HUES64 (cell line): ENCODE data around the gene SLC28A1.
A peak's percentile ranks its signal among the peaks of the same experiment; 100 is the strongest.

Experiments used
- H3K27ac ChIP-seq: 2 replicates; pipeline ENCODE4 v1.7.0; 2013; ENCODE audit warnings: low read depth, low read length, inconsistent platforms
- H3K27me3 ChIP-seq: 2 replicates; pipeline ENCODE4 v1.6.1; 2013; ENCODE audit warnings: mild to moderate bottlenecking, low read length; ENCODE audit not compliant: insufficient read depth
- H3K36me3 ChIP-seq: 2 replicates; pipeline ENCODE4 v1.6.1; 2013; ENCODE audit warnings: mild to moderate bottlenecking, low read length; ENCODE audit not compliant: insufficient read depth
- H3K4me1 ChIP-seq: 2 replicates; pipeline ENCODE4 v1.6.1; 2013; ENCODE audit warnings: mild to moderate bottlenecking, low read length, moderate library complexity; ENCODE audit not compliant: insufficient read depth
- H3K4me3 ChIP-seq: 2 replicates; pipeline ENCODE4 v1.5.1; 2013; ENCODE audit warnings: mild to moderate bottlenecking, low read length, moderate library complexity
- H3K9ac ChIP-seq: 2 replicates; pipeline ENCODE4 v1.6.1; 2013; ENCODE audit warnings: mild to moderate bottlenecking, low read depth, low read length
- H3K9me3 ChIP-seq: 2 replicates; pipeline ENCODE4 v1.6.1; 2013; ENCODE audit warnings: low read depth, low read length; ENCODE audit not compliant: insufficient read depth
- whole genome bisulfite sequencing: fragments of 150-250, 120-280 bp; methylation state at CpG from one replicate; pipeline ENCODE4 v1.1.7; 2013; ENCODE audit warnings: missing lambda C conversion rate; 5-methylcytosine and 5-hydroxymethylcytosine counted together

The SLC28A1 gene

DNA sequence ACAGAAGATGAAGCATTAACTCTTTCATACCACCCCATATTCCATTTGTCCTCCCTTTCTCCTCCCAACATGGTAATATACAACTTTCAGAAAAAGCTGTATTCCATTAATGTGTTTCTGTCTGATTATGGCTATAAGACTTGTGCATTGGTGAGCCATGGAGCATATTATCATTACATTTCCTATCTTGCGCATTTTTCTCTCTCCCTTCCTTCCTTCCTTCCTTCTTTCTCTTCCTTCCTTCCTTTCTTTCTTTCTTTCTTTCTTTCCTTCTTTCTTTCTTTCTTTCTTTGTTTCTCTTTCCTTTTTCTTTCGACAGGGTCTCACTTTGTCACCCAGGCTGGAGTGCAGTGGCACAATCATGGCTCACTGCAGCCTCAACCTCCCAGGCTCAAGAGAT lies 71.7 kb downstream of the SLC28A1 start:
- H3K27me3 ChIP-seq = no peaks in the 10 kb centered on the region
- peaks cover 18% of the 10 kb centered on the region for H3K4me1 ChIP-seq
- H3K4me3 ChIP-seq = no peak overlapping the region
- 95% methylated on average over 2 of the region's 2 CpGs for WGBS
- no peak overlapping the region for H3K27ac ChIP-seq
- no peaks in the 10 kb centered on the region for H3K9me3 ChIP-seq
- no peak overlapping the region for H3K9ac ChIP-seq
- no peaks in the 10 kb centered on the region for H3K36me3 ChIP-seq

DNA sequence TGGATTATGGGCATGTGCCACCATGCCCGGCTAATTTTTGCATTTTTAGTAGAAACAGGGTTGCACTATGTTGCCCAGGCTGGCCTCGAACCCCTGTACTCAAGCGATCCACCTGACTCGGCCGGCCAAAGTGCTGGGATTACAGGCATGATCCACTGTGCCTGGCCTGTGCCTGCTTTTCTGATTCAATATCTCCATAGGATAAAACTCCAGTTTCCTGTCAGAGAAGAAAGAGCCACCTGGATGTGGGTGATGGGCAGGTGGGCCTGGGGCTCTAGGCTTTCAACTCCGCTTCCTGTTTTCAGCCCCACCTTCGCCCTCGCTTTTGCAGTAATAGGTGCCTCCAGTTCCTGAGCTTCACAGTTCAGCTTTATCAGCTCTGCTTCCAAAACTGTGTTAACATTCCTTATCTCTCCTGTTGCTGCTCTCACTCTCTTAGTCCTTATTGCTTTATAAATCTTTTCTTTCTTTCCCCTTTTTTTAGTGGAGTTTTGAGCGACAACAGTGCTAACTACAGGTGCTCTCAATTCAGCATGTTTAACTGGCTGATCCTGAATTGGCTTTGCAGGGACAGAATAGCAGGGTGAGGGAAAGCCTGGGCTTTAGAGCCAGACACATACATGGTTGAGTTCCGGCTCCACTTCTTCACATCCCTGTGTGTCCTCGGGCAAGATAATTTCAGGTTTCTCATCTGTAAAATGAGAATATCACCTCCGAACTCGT lies 76.1 kb downstream of the SLC28A1 start:
- Histone ChIP-seq H3K36me3 (no peaks in the 10 kb centered on the region), H3K27me3 (no peaks in the 10 kb centered on the region), H3K4me1 (peaks cover 22% of the 10 kb centered on the region), H3K4me3 (no peak overlapping the region), H3K9me3 (peaks cover 6% of the 10 kb centered on the region), H3K9ac (no peak overlapping the region; the same call in 1 of the 2 replicates), H3K27ac (peak overlapping the region; percentile 48)
- 70% methylated on average over 13 of the region's 13 CpGs for WGBS

DNA sequence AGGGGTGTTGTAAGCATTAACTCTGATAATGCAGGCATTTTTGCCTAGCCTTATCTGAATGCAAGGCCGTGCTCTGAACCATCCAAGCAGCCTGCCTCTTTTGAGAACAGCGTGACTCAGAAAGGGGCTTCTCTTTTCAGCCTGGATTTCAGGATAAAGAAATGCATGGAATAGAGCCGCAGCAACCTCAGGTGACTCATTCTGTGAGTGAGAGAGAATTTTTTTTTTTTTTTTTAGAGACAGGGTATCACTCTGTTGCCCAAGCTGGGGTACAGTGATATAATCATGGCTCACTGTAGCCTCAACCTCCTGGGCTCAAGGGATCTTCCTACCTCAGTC lies 76.6 kb downstream of the SLC28A1 start:
- H3K36me3 ChIP-seq = no peaks in the 10 kb centered on the region
- no peak overlapping the region; the same call in 1 of the 2 replicates for H3K9ac ChIP-seq
- 49% methylated on average over 3 of the region's 3 CpGs for WGBS
- peaks cover 22% of the 10 kb centered on the region for H3K4me1 ChIP-seq
- H3K27ac ChIP-seq = peak overlapping the region; percentile 48
- peaks cover 6% of the 10 kb centered on the region for H3K9me3 ChIP-seq
- no peak overlapping the region for H3K4me3 ChIP-seq
- no peaks in the 10 kb centered on the region for H3K27me3 ChIP-seq

DNA sequence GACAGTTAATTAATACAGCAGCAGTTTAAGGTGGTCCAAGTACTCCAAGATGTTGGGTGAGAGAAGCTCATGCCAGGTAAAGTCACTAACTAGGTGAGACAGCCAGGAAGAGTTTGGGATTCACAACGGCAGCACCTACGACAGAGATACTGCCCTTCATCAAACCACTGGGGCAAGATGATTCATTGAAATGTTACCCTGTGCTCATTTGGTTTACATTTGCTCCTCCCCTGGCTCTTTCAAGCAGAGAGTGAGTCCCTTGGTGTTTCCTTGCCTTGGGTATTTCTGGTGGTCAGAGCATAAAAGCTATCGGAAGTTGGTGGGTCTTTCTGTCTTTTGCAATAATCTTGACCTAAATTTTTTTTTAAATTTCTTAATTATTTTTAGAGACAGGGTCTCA lies 77.2 kb downstream of the SLC28A1 start:
- H3K4me1 ChIP-seq = peaks cover 22% of the 10 kb centered on the region
- H3K36me3 ChIP-seq = no peaks in the 10 kb centered on the region
- H3K4me3 ChIP-seq = no peak overlapping the region
- 68% methylated on average over 2 of the region's 3 CpGs for WGBS
- H3K27me3 ChIP-seq = no peaks in the 10 kb centered on the region
- no peak overlapping the region for H3K27ac ChIP-seq
- no peak overlapping the region; the same call in 1 of the 2 replicates for H3K9ac ChIP-seq
- peaks cover 6% of the 10 kb centered on the region for H3K9me3 ChIP-seq

DNA sequence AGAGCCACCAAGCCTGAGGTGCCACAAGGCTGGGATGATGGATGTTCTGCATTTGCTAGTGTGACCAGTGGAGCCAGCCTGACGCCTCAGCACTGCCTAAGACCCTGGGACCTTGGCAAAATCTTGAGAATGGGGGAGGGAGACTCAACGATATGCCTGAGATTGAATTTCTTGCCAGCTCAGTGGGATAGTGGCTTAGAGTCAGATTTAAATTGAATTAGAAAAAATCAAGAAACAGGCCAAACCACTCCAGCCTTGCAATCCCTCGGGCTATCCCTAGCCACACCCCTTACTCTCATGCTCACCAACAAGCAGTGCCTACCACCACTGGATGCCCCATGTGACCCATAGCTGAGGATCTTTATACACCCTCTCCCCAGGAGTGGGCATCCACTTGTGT lies 78.5 kb downstream of the SLC28A1 start:
- H3K9me3 ChIP-seq = peaks cover 6% of the 10 kb centered on the region
- peaks cover 27% of the 10 kb centered on the region for H3K4me1 ChIP-seq
- H3K36me3 ChIP-seq = no peaks in the 10 kb centered on the region
- H3K4me3 ChIP-seq = no peak overlapping the region
- 90% methylated on average over 3 of the region's 3 CpGs for WGBS
- no peaks in the 10 kb centered on the region for H3K27me3 ChIP-seq
- no peak overlapping the region for H3K9ac ChIP-seq
- no peak overlapping the region for H3K27ac ChIP-seq

DNA sequence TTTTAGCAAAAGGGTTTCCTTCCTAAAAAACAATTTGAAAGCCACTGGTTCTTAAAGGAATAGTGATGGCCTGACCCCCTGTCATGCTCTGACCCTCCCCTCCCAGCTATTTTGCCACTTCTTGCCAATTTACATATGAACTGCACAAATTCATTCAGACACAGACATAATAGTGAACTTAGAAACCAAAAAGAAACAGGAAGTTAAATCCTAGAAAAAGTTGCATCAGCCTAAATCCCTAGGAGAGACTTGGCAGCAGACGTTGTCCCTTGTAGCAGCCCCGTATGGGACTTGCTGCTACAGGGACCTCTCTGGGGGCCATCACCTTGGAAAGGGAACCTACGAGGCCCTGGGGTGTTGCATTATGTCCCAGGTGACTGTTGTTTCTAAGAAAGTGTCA lies 82.9 kb downstream of the SLC28A1 start:
- Histone ChIP-seq H3K27me3 (no peaks in the 10 kb centered on the region), H3K9ac (no peak overlapping the region), H3K36me3 (no peaks in the 10 kb centered on the region), H3K27ac (peak overlapping the region; percentile 37; the same call in 1 of the 2 replicates), H3K4me3 (no peak overlapping the region), H3K4me1 (peaks cover 4% of the 10 kb centered on the region; the same call in 1 of the 2 replicates), H3K9me3 (peaks cover 6% of the 10 kb centered on the region)
- WGBS = 75% methylated on average over 3 of the region's 3 CpGs

DNA sequence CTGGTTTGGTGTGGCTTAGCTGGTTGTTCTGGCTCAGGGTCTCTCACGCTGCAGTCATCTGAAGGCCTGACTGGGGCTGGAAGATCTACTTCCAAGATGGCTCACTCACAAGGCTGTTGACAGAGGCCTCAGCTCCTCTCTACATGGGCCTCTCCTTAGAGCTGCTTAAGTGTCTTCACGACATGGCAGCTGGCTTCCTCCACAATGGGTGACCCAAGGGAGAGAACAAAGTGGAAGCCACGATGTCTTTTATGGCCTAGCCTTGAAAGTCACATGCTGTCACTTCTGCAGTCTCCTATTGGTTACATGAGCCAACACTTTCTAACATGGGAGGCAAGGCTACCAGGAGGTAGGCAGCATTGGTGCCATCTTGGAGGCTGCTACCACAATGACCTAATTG lies 83.8 kb downstream of the SLC28A1 start:
- Histone ChIP-seq H3K36me3 (no peaks in the 10 kb centered on the region), H3K9me3 (peaks cover 6% of the 10 kb centered on the region), H3K27ac (no peak overlapping the region), H3K9ac (no peak overlapping the region), H3K4me1 (peaks cover 4% of the 10 kb centered on the region; the same call in 1 of the 2 replicates), H3K27me3 (no peaks in the 10 kb centered on the region), H3K4me3 (no peak overlapping the region)
- 95% methylated on average over 3 of the region's 3 CpGs for WGBS

DNA sequence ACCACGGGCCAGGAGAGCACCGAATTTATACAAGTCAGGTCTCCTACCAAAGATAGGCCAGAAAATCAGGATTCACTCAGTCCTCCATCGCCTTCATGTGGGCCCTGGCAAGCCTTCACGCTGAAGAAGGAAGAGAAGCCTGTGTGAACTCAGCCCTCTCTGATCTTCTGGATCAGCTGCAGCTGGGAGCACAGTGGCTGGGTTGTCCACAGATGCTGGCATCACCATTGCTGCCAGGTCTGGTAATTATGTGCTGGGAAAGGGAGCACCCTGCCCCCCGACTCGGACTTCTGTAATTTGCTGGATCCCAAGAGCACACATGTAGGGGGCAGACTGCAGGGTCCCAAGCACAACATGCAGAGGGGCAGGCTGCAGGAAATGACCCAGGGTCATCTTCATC lies 84.8 kb downstream of the SLC28A1 start:
- 86% methylated on average over 6 of the region's 6 CpGs for WGBS
- peaks cover 6% of the 10 kb centered on the region for H3K9me3 ChIP-seq
- no peak overlapping the region for H3K9ac ChIP-seq
- no peak overlapping the region for H3K4me3 ChIP-seq
- H3K4me1 ChIP-seq = peaks cover 4% of the 10 kb centered on the region; the same call in 1 of the 2 replicates
- no peak overlapping the region for H3K27ac ChIP-seq
- no peaks in the 10 kb centered on the region for H3K36me3 ChIP-seq
- no peaks in the 10 kb centered on the region for H3K27me3 ChIP-seq

DNA sequence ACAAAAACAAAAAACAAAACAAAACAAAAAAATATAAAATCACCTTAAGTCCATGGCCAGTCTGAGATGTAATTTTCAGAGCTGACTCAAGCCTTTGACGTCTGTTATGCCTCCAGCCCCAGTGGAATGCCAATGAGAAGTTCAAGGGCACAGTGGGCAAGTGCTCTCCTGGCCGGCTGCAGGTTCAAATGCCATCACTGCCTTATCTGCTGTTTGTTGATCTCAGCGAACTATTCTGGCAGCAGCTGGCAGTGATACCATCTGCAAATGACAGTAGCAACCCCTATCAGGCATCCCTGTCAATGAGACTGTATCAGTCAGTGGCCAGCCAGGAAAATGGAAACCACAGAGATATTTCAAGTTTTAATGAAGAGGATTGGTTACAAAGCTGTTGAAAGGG lies 86.4 kb downstream of the SLC28A1 start:
- peaks cover 4% of the 10 kb centered on the region; the same call in 1 of the 2 replicates for H3K4me1 ChIP-seq
- no peak overlapping the region for H3K9ac ChIP-seq
- H3K9me3 ChIP-seq = no peaks in the 10 kb centered on the region
- WGBS = 89% methylated on average over 3 of the region's 3 CpGs
- no peaks in the 10 kb centered on the region for H3K27me3 ChIP-seq
- H3K36me3 ChIP-seq = no peaks in the 10 kb centered on the region
- H3K27ac ChIP-seq = no peak overlapping the region
- no peak overlapping the region for H3K4me3 ChIP-seq

DNA sequence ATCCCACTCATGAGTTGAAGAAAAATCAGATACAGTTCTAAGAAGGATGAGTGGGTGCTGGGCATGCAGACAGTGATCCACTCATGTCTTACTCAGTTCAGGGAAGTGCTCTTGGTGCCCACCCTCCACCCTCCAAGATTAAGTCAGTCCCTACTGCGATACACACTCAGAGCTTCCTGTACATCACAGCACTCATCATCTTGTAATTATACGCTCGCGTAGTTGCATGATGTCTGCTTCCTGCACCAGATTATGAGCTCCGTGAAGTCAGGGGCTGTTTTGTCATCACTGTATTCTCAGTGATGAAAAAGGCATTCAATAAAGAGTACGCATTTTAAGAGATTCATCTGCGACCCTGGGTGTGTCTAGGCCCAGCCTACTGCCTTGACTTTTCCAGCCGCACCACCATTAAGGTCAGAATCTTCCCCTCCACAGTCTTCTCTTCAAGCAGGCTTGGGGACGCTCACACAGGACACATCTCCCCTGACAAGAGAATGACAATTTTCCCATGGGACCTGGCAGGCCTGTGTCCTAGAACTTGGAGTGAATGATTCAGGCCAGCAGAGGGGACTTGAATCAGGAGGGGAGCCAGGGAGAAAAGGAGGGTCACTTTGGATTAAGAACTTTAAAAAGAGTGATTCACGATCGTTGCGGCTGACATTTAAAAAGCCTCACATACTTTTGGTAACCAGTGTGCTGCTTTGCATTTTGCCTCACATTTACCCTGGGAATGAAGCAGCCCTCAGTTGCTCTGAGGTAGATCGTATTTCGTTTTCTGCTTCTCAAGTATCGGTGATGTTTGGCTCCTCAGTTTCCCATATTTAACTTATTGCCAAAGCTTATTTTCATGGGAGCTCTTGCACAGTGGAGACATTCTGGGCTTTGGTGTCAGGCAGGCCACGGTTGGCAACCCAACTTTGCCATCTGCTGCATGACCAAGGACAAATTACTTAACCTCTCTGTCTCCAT lies 89.3 kb downstream of the SLC28A1 start:
- 89% methylated on average over 16 of the region's 16 CpGs for WGBS
- Histone ChIP-seq H3K27ac (no peak overlapping the region), H3K9me3 (no peaks in the 10 kb centered on the region), H3K4me1 (no peaks in the 10 kb centered on the region), H3K4me3 (no peak overlapping the region), H3K9ac (no peak overlapping the region), H3K36me3 (no peaks in the 10 kb centered on the region), H3K27me3 (peaks cover 20% of the 10 kb centered on the region)

DNA sequence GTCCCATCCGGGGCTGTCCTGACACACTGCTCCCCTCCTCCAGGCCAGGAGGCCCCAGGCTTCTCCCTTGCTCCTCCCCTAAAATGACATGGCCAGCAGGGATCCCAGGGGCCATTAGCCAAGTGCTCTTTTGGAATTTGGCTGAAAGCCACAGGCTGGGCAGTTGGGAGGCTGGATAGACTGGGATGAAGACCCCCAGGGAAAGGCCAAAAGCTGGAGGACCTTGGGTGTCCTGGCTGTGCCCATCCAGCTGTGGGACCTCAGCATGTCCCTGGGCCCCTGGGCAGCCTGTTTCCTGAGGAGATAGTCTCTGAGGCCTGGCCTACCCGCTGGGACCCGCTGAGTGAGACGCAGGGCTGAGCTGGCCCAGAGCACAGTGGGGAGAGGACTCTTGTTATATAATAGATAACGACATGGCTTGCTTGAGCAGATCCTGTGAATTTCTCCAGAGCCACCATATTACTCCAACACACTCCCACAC lies 91.4 kb downstream of the SLC28A1 start:
- Histone ChIP-seq H3K27ac (no peak overlapping the region), H3K9ac (no peak overlapping the region), H3K9me3 (no peaks in the 10 kb centered on the region), H3K36me3 (no peaks in the 10 kb centered on the region), H3K27me3 (peaks cover 34% of the 10 kb centered on the region), H3K4me1 (0 out of 2 replicates have a peak, but pooled peaks cover 3% of the 10 kb centered on the region), H3K4me3 (no peak overlapping the region)
- 75% methylated on average over 4 of the region's 5 CpGs for WGBS
